ENCODE measurements around the gene SNX9. TPM values are rescaled to one million over a fixed set of nuclear protein-coding genes. Genes with fewer than 3 reads are reported as not detected.

Gene SNX9
- polyA plus RNA-seq, 1 donor (not counting 4 experiments of a cell fraction or from before 2014, with no cell fraction given), result 37.8 TPM

GRCh38 chr6:157981395-157982101 lies 158.5 kb downstream of the SNX9 start, which contains the start of gene SYNJ2:
SYNJ2 (plus strand) TSS chr6:157981863; CDS start chr6:157981962, 99 bp downstream.
- H3K4me2 ChIP-seq (ENCODE audit: control insufficient read depth, extremely low read depth, insufficient read depth, low read depth, low read length), result peak within 1 kb of the TSS; percentile 84
- H3K4me1 ChIP-seq (ENCODE audit: control insufficient read depth, extremely low read depth, insufficient read depth, low read length), result peaks cover 20% of the 10 kb centered on the region
- no peak for FAIRE-seq
- peaks cover 40% of the 10 kb centered on the region for H3K79me2 ChIP-seq (ENCODE audit: control insufficient read depth, insufficient read depth, low read length)
- peak within 1 kb of the TSS; percentile 58 for H3K27ac ChIP-seq (ENCODE audit: control insufficient read depth, insufficient read depth, low read length)
- H3K9ac ChIP-seq (ENCODE audit: control insufficient read depth, extremely low read depth, insufficient read depth, low read length), result peak within 1 kb of the TSS; percentile 84
- no peaks in the 10 kb centered on the region for H3K36me3 ChIP-seq (ENCODE audit: control insufficient read depth in 2 of 2, extremely low read depth in 1 of 2, insufficient read depth in 2 of 2, low read length in 2 of 2)
- H3K9me1 ChIP-seq (ENCODE audit: control insufficient read depth, extremely low read depth, insufficient read depth, low read length), result no peaks in the 10 kb centered on the region
- TF ChIP-seq CTCF (optimal IDR thresholded peaks at IDR 0.05 in 1 of 3, IDR thresholded peaks at IDR 0.05 in 1 of 3, conservative IDR thresholded peaks at IDR 0.05 in 1 of 3; ENCODE audit: extremely low read depth in 1 of 3, insufficient read depth in 2 of 3, low read length in 3 of 3) (peak in 1 of 3 experiments; percentile 65), EZH2 (IDR thresholded peaks at IDR 0.05; ENCODE audit: low read length) (no peak)
- dilution Hi-C loops (cut with MboI; ENCODE audit: extremely low pct_ligation_motif_present, low sequenced_read_pairs), result no loop called here
- no peaks in the 10 kb centered on the region for H3K27me3 ChIP-seq (ENCODE audit: control insufficient read depth, extremely low read depth, insufficient read depth, low read length)
- H3K9me3 ChIP-seq (ENCODE audit: control insufficient read depth, low read depth, low read length), result no peaks in the 10 kb centered on the region
- H2AFZ ChIP-seq (ENCODE audit: control insufficient read depth, low read length), result peak within 1 kb of the TSS; percentile 54
- peak within 1 kb of the TSS; percentile 75 to 81 (median 80) for H3K4me3 ChIP-seq (ENCODE audit: control insufficient read depth in 2 of 3, extremely low read depth in 1 of 3, insufficient read depth in 2 of 3, low read depth in 1 of 3, low read length in 3 of 3)
- peaks cover 2% of the 10 kb centered on the region for H4K20me1 ChIP-seq (ENCODE audit: control insufficient read depth, extremely low read depth, insufficient read depth, low read length)
- DNase-seq (ENCODE audit: low read depth, low spot score), result no peak

- dilution Hi-C loops (cut with MboI; ENCODE audit: extremely low pct_ligation_motif_present, low sequenced_read_pairs), result no loop called here
- Histone ChIP-seq H3K9ac (ENCODE audit: control insufficient read depth, extremely low read depth, insufficient read depth, low read length) (peak overlapping the region; percentile 84), H3K36me3 (ENCODE audit: control insufficient read depth in 2 of 2, extremely low read depth in 1 of 2, insufficient read depth in 2 of 2, low read length in 2 of 2) (no peaks in the 10 kb centered on the region), H3K4me2 (ENCODE audit: control insufficient read depth, extremely low read depth, insufficient read depth, low read depth, low read length) (peak overlapping the region; percentile 84), H3K27ac (ENCODE audit: control insufficient read depth, insufficient read depth, low read length) (peak overlapping the region; percentile 58), H3K4me1 (ENCODE audit: control insufficient read depth, extremely low read depth, insufficient read depth, low read length) (peaks cover 20% of the 10 kb centered on the region), H3K9me3 (ENCODE audit: control insufficient read depth, low read depth, low read length) (no peaks in the 10 kb centered on the region), H3K79me2 (ENCODE audit: control insufficient read depth, insufficient read depth, low read length) (peaks cover 42% of the 10 kb centered on the region), H2AFZ (ENCODE audit: control insufficient read depth, low read length) (peak overlapping the region; percentile 54), H3K9me1 (ENCODE audit: control insufficient read depth, extremely low read depth, insufficient read depth, low read length) (no peaks in the 10 kb centered on the region), H3K4me3 (ENCODE audit: control insufficient read depth in 2 of 3, extremely low read depth in 1 of 3, insufficient read depth in 2 of 3, low read depth in 1 of 3, low read length in 3 of 3) (peak overlapping the region; percentile 75 to 81 (median 80)), H3K27me3 (ENCODE audit: control insufficient read depth, extremely low read depth, insufficient read depth, low read length) (no peaks in the 10 kb centered on the region), H4K20me1 (ENCODE audit: control insufficient read depth, extremely low read depth, insufficient read depth, low read length) (peaks cover 2% of the 10 kb centered on the region)
- TF ChIP-seq EZH2 (IDR thresholded peaks at IDR 0.05; ENCODE audit: low read length) (no peak), CTCF (optimal IDR thresholded peaks at IDR 0.05 in 1 of 3, IDR thresholded peaks at IDR 0.05 in 1 of 3, conservative IDR thresholded peaks at IDR 0.05 in 1 of 3; ENCODE audit: extremely low read depth in 1 of 3, insufficient read depth in 2 of 3, low read length in 3 of 3) (no peak)
- no peak for FAIRE-seq
- no peak for DNase-seq (ENCODE audit: low read depth, low spot score)
Measured at GRCh38 chr6:157982102-157982562, 159.1 kb downstream of the SNX9 start.
